Measurements from ENCODE around the gene RRP7A.
"Not testable (repeated sequence)": the region's sequence is repeated elsewhere in the genome, so short reads cannot be mapped to it uniquely, and the experiment has no call there.

The RRP7A gene

GRCh38 chr22:42499773-42500160 is 19.8 kb downstream of the RRP7A start:
- DNase-seq (ENCODE audit: low read depth in 2 of 2): not testable (repeated sequence)

GRCh38 chr22:42495533-42496141 is 24.0 kb downstream of the RRP7A start:
- DNase-seq (ENCODE audit: low read depth in 2 of 2): not testable (repeated sequence)

- no peak for DNase-seq (ENCODE audit: low read depth in 2 of 2)
Observed at GRCh38 chr22:42493393-42493792, 26.2 kb downstream of the RRP7A start.

- no peak for DNase-seq (ENCODE audit: low read depth in 2 of 2)
Observed at GRCh38 chr22:42492323-42492690, 27.3 kb downstream of the RRP7A start.

GRCh38 chr22:42490243-42490832 is 29.3 kb downstream of the RRP7A start:
- no peak for DNase-seq (ENCODE audit: low read depth in 2 of 2)

- DNase-seq (ENCODE audit: low read depth in 2 of 2): no peak
Observed at GRCh38 chr22:42489000-42489399, 30.6 kb downstream of the RRP7A start.

GRCh38 chr22:42484506-42484905 is 35.1 kb downstream of the RRP7A start:
- no peak for DNase-seq (ENCODE audit: low read depth in 2 of 2)

GRCh38 chr22:42483610-42484223 is 35.9 kb downstream of the RRP7A start:
- not testable (repeated sequence) for DNase-seq (ENCODE audit: low read depth in 2 of 2)

- no peak for DNase-seq (ENCODE audit: low read depth in 2 of 2)
Observed at GRCh38 chr22:42475122-42475521, 44.5 kb downstream of the RRP7A start.

GRCh38 chr22:42473484-42474193 is 46.0 kb downstream of the RRP7A start:
- no peak for DNase-seq (ENCODE audit: low read depth in 2 of 2)

- DNase-seq (ENCODE audit: low read depth in 2 of 2): no peak
Observed at GRCh38 chr22:42472671-42473070, 46.9 kb downstream of the RRP7A start.

- DNase-seq (ENCODE audit: low read depth in 2 of 2): no peak
Observed at GRCh38 chr22:42471441-42471840, 48.2 kb downstream of the RRP7A start.

- no peak for DNase-seq (ENCODE audit: low read depth in 2 of 2)
Observed at GRCh38 chr22:42470366-42471082, 49.1 kb downstream of the RRP7A start.

- no peak for DNase-seq (ENCODE audit: low read depth in 2 of 2)
Observed at GRCh38 chr22:42468841-42469240, 50.8 kb downstream of the RRP7A start.

GRCh38 chr22:42462016-42462415 is 57.6 kb downstream of the RRP7A start:
- no peak for DNase-seq (ENCODE audit: low read depth in 2 of 2)

GRCh38 chr22:42461511-42461910 is 58.1 kb downstream of the RRP7A start:
- no peak for DNase-seq (ENCODE audit: low read depth in 2 of 2)

All from stimulated activated CD8-positive, alpha-beta memory T cell treated with anti-CD3 and anti-CD28 coated beads, Interleukin-15, amount 100 ng/mL, for 4 hours (primary cell).